Gastrocnemius medialis (tissue), 4 donors: ENCODE results near the gene IL17C. TPM values are rescaled to one million over a fixed set of nuclear protein-coding genes. Genes with fewer than 3 reads are reported as not detected.

Source experiments
- ATAC-seq, 2 donors: fragments of 150-250 bp; one replicate each; pipeline ENCODE4 v1.9.1; 2016
- DNase-seq, 2 donors: peaks; one replicate each; pipeline ENCODE4 v3.0.0-alpha.2; 2019
- H3K27ac ChIP-seq, 4 donors: fragments of 200-600 bp; sonication (generic); 1 replicate in 1 of 4; 2 replicates in 3 of 4; pipeline ENCODE4 v1.5.1; 2016 to 2018; ENCODE audit warnings: mild to moderate bottlenecking in 2 of 4, moderate library complexity in 1 of 4
- H3K27me3 ChIP-seq, 3 donors: fragments of 200-600 bp; sonication (generic) in 2 of 3; 1 replicate in 1 of 3; 2 replicates in 2 of 3; pipeline versions ENCODE4 v1.5.1 to v1.6.0; 2016 to 2019; ENCODE audit warnings: mild to moderate bottlenecking in 1 of 3, moderate library complexity in 1 of 3
- H3K36me3 ChIP-seq, 2 donors: fragments of 200-600 bp; sonication (generic) in 1 of 2; one replicate each; pipeline ENCODE4 v1.5.1; 2017 to 2018
- H3K4me1 ChIP-seq, 2 donors: fragments of 200-600 bp; sonication (generic) in 1 of 2; one replicate each; pipeline ENCODE4 v1.5.1; 2016 to 2017; ENCODE audit warnings: mild to moderate bottlenecking in 2 of 2
- H3K4me3 ChIP-seq, 4 donors: fragments of 200-600 bp; sonication (generic) in 3 of 4; 1 replicate in 1 of 4; 2 replicates in 3 of 4; pipeline ENCODE4 v1.5.1; 2016 to 2019; ENCODE audit warnings: mild to moderate bottlenecking in 2 of 4
- H3K9me3 ChIP-seq, 3 donors: fragments of 200-600 bp; sonication (generic) in 2 of 3; 1 replicate in 1 of 3; 2 replicates in 2 of 3; pipeline ENCODE4 v1.5.1; 2016 to 2019
- POLR2A ChIP-seq, 2 donors: fragments of 450-650 bp; IDR thresholded peaks; one replicate each; pipeline ENCODE4 v1.6.1; 2017; ENCODE audit warnings: antibody characterized with exemption in 2 of 2, mild to moderate bottlenecking in 2 of 2, moderate library complexity in 2 of 2
- in situ Hi-C, 4 donors: fragments of 200-750 bp; cut with MboI; loops; one replicate each; pipeline versions ENCODE4 v1.15.0 to v1.8.0; 2017; ENCODE audit warnings: low sequenced_read_pairs in 4 of 4
- intact Hi-C: fragments of 100-400 bp; cut with DNase I; formaldehyde crosslinking; loops from one replicate; pipeline ENCODE4 v1.15.1; 2023; ENCODE audit warnings: low total_unique reads
- total RNA-seq, 4 donors: library from RNA; depleted of rRNA; stranded (reverse); fragments of >200 nt; gene quantifications; one replicate each; pipeline versions ENCODE4 v1.1.0 to v1.2.3, GENCODE V29; 2016
- TF ChIP-seq, protein P1 (sequence below), 5 experiments: fragments of 450-650 bp in 3 of 5; fragments of 200-600 bp in 2 of 5; sonication (generic) in 2 of 5; IDR thresholded peaks in 4 of 5; conservative IDR thresholded peaks in 1 of 5; 1 replicate in 4 of 5; 2 replicates in 1 of 5; pipeline ENCODE4 v1.5.1; 2016 to 2019; ENCODE audit warnings: antibody characterized with exemption in 5 of 5, mild to moderate bottlenecking in 3 of 5, moderate library complexity in 3 of 5

IL17C gene
- total RNA-seq, 4 donors from 2014 or later = not detected

GRCh38 chr16:88642881-88643643, 4.7 kb downstream of the IL17C start:
- Histone ChIP-seq H3K27me3 (peaks cover 26 to 32% (median 28%) of the 10 kb centered on the region in 3 donors), H3K4me3 (no peak overlapping the region), H3K36me3 (no peaks in the 10 kb centered on the region), H3K9me3 (no peaks in the 10 kb centered on the region), H3K27ac (no peak overlapping the region), H3K4me1 (no peaks in the 10 kb centered on the region)
- no peak for ATAC-seq
- in situ Hi-C loops = no loop called here
- TF ChIP-seq, protein P1, sequence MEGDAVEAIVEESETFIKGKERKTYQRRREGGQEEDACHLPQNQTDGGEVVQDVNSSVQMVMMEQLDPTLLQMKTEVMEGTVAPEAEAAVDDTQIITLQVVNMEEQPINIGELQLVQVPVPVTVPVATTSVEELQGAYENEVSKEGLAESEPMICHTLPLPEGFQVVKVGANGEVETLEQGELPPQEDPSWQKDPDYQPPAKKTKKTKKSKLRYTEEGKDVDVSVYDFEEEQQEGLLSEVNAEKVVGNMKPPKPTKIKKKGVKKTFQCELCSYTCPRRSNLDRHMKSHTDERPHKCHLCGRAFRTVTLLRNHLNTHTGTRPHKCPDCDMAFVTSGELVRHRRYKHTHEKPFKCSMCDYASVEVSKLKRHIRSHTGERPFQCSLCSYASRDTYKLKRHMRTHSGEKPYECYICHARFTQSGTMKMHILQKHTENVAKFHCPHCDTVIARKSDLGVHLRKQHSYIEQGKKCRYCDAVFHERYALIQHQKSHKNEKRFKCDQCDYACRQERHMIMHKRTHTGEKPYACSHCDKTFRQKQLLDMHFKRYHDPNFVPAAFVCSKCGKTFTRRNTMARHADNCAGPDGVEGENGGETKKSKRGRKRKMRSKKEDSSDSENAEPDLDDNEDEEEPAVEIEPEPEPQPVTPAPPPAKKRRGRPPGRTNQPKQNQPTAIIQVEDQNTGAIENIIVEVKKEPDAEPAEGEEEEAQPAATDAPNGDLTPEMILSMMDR (IDR thresholded peaks at IDR 0.05 in 4 of 5, conservative IDR thresholded peaks at IDR 0.05 in 1 of 5) = no peak
- no peak for TF ChIP-seq POLR2A (IDR thresholded peaks at IDR 0.05)
- intact Hi-C loops = no loop called here
- DNase-seq = no peak

DNA sequence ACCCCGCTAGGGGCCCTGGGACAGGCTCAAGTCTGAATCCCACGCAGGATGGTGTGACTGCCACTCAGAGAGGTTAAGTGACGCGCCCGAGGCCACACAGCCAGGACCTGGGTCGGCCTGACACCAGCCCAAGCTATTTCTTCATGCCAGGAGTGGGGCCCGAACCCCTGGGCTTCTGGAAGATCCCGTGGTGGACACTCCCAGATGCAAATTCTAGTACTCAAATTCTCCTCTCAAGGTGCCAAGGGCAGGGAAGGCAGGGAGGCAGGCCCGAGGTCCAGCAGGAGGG, 5.2 kb downstream of the IL17C start:
- in situ Hi-C loops (no loop called here), intact Hi-C loops (no loop called here)
- Histone ChIP-seq H3K4me1 (no peaks in the 10 kb centered on the region), H3K36me3 (no peaks in the 10 kb centered on the region), H3K27ac (no peak overlapping the region), H3K4me3 (no peak overlapping the region), H3K27me3 (peaks cover 20 to 27% (median 24%) of the 10 kb centered on the region in 3 donors), H3K9me3 (no peaks in the 10 kb centered on the region)
- DNase-seq (no peak), ATAC-seq (no peak)
- TF ChIP-seq POLR2A (IDR thresholded peaks at IDR 0.05) = no peak
- TF ChIP-seq, protein P1 (IDR thresholded peaks at IDR 0.05 in 4 of 5, conservative IDR thresholded peaks at IDR 0.05 in 1 of 5) = no peak

GRCh38 chr16:88645455-88645854, 7.1 kb downstream of the IL17C start:
- Histone ChIP-seq H3K9me3 (no peaks in the 10 kb centered on the region), H3K27me3 (peaks cover 3 to 8% (median 6%) of the 10 kb centered on the region in 3 donors), H3K4me1 (no peaks in the 10 kb centered on the region), H3K27ac (no peak overlapping the region), H3K4me3 (no peak overlapping the region), H3K36me3 (no peaks in the 10 kb centered on the region)
- in situ Hi-C loops = no loop called here
- TF ChIP-seq POLR2A (IDR thresholded peaks at IDR 0.05) = no peak
- TF ChIP-seq, protein P1 (IDR thresholded peaks at IDR 0.05 in 4 of 5, conservative IDR thresholded peaks at IDR 0.05 in 1 of 5) = no peak
- intact Hi-C loops = no loop called here
- ATAC-seq (no peak), DNase-seq (no peak)

- TF ChIP-seq, protein P1 (IDR thresholded peaks at IDR 0.05 in 4 of 5, conservative IDR thresholded peaks at IDR 0.05 in 1 of 5) = no peak
- TF ChIP-seq POLR2A (IDR thresholded peaks at IDR 0.05) = no peak
- intact Hi-C loops (no loop called here), in situ Hi-C loops (no loop called here)
- DNase-seq (no peak), ATAC-seq (no peak)
- Histone ChIP-seq H3K4me1 (peaks cover 0 to under 1% of the 10 kb centered on the region in 2 donors), H3K9me3 (no peaks in the 10 kb centered on the region), H3K36me3 (no peaks in the 10 kb centered on the region), H3K27ac (no peak overlapping the region), H3K4me3 (no peak overlapping the region), H3K27me3 (peaks cover under 1 to 3% (median 2%) of the 10 kb centered on the region in 3 donors)
Measured at GRCh38 chr16:88645941-88646340, 7.6 kb downstream of the IL17C start.
